Measurements from ENCODE around the gene AMPD2. TPM values are rescaled to one million over a fixed set of nuclear protein-coding genes. Genes with fewer than 3 reads are reported as not detected.

The AMPD2 gene
- total RNA-seq, 4 donors from 2014 or later: 48.3 to 158 (median 110) TPM

DNA sequence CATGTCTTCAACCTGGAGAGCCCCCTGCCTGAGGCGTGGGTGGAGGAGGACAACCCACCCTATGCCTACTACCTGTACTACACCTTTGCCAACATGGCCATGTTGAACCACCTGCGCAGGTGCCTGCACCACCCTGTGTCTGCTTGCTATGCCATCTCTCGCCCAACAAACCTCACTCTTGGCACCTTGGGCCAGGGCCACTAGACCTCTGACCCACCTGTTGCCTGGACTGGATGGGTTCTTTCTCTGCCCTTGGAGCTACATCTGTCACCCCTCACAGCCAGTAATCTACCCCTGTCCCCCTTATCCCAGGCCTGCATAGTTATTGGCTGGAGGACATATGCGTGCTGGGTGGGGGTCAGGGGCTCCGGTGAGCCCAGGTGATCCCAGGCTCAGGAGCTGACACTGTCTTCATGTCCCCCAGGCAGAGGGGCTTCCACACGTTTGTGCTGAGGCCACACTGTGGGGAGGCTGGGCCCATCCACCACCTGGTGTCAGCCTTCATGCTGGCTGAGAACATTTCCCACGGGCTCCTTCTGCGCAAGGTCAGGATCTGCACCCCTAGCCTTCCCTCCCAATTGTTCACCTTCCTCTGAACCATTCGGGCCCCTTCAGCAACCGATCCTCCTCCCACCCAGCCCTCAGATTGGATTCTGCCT, 9.9 kb downstream of the AMPD2 start:
- TF ChIP-seq POLR2A (IDR thresholded peaks at IDR 0.05): no peak
- TF ChIP-seq, protein P1, sequence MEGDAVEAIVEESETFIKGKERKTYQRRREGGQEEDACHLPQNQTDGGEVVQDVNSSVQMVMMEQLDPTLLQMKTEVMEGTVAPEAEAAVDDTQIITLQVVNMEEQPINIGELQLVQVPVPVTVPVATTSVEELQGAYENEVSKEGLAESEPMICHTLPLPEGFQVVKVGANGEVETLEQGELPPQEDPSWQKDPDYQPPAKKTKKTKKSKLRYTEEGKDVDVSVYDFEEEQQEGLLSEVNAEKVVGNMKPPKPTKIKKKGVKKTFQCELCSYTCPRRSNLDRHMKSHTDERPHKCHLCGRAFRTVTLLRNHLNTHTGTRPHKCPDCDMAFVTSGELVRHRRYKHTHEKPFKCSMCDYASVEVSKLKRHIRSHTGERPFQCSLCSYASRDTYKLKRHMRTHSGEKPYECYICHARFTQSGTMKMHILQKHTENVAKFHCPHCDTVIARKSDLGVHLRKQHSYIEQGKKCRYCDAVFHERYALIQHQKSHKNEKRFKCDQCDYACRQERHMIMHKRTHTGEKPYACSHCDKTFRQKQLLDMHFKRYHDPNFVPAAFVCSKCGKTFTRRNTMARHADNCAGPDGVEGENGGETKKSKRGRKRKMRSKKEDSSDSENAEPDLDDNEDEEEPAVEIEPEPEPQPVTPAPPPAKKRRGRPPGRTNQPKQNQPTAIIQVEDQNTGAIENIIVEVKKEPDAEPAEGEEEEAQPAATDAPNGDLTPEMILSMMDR (IDR thresholded peaks at IDR 0.05): no peak
- no peak for DNase-seq
- no peaks in the 10 kb centered on the region for H3K9me3 ChIP-seq
- H3K27me3 ChIP-seq: no peaks in the 10 kb centered on the region
- H3K27ac ChIP-seq: no peak overlapping the region
- peaks cover 0 to 56% (median 0%) of the 10 kb centered on the region in 3 donors for H3K36me3 ChIP-seq
- H3K4me1 ChIP-seq: peaks cover 0 to 27% (median 3%) of the 10 kb centered on the region in 4 donors
- H3K4me3 ChIP-seq: no peak overlapping the region

DNA sequence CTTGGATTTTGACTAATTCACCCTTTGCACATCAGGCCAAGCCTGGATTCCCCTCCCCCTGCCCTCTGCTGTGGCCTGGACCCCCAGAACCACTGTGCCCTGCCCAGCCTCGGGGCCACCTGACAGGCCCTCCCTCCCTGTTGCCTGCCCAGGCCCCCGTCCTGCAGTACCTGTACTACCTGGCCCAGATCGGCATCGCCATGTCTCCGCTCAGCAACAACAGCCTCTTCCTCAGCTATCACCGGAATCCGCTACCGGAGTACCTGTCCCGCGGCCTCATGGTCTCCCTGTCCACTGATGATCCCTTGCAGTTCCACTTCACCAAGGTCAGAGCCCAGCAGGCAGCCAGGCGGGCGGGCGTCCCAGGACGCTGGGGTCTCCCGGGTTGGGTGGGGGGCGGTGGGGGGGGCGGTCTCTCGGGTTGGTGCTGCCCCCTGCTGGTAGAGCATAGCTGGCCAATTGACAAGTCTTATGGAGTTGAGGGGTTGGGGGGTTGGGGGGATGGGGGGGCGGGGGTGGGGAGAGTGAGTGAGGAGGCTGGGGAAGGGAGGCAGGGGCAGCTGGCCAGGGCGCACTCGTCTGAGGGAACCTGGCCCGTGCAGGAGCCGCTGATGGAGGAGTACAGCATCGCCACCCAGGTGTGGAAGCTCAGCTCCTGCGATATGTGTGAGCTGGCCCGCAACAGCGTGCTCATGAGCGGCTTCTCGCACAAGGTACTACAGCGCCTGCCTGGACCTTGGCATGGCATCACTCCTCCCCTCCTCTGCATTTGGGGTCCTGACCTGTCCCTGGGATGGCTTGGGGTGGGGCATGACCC, 10.7 kb downstream of the AMPD2 start:
- Histone ChIP-seq H3K9me3 (no peaks in the 10 kb centered on the region), H3K4me3 (no peak overlapping the region), H3K36me3 (peaks cover 0 to 56% (median 0%) of the 10 kb centered on the region in 3 donors), H3K27ac (no peak overlapping the region), H3K27me3 (no peaks in the 10 kb centered on the region), H3K4me1 (peaks cover 0 to 20% (median 2%) of the 10 kb centered on the region in 4 donors)
- no peak for TF ChIP-seq POLR2A (IDR thresholded peaks at IDR 0.05)
- TF ChIP-seq, protein P1 (IDR thresholded peaks at IDR 0.05): peak in 2 of 6 experiments; percentile 50 to 54
- DNase-seq: peak in 2 of 3 donors; percentile 46 to 49

DNA sequence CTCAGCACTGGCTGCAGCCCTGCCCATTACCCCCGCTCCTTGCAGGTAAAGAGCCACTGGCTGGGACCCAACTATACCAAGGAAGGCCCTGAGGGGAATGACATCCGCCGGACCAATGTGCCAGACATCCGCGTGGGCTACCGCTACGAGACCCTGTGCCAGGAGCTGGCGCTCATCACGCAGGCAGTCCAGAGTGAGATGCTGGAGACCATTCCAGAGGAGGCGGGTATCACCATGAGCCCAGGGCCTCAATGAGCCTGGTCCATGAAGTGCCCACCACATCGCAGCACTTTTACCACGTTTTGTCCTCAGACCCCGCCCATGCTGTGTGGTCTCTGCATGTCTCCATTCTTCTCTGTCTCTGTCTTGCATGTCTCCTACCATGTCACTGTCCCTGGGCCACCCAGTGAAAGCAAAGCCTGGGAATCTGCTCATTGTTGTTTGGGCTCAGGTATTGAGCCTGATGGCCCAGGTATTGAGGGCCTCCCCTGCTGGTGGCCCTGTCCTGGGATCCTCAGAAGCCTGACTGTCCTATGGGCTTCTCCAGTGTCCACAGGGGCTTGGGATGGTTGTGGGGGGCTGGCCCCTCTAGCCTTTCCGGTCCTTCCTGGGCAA, 11.4 kb downstream of the AMPD2 start:
- Histone ChIP-seq H3K4me1 (peaks cover 0 to 22% (median 3%) of the 10 kb centered on the region in 4 donors), H3K4me3 (no peak overlapping the region), H3K27me3 (no peaks in the 10 kb centered on the region), H3K27ac (no peak overlapping the region), H3K9me3 (no peaks in the 10 kb centered on the region), H3K36me3 (peaks cover 0 to 55% (median 0%) of the 10 kb centered on the region in 3 donors)
- no peak for DNase-seq
- TF ChIP-seq, protein P1 (IDR thresholded peaks at IDR 0.05): no peak
- TF ChIP-seq POLR2A (IDR thresholded peaks at IDR 0.05): no peak

DNA sequence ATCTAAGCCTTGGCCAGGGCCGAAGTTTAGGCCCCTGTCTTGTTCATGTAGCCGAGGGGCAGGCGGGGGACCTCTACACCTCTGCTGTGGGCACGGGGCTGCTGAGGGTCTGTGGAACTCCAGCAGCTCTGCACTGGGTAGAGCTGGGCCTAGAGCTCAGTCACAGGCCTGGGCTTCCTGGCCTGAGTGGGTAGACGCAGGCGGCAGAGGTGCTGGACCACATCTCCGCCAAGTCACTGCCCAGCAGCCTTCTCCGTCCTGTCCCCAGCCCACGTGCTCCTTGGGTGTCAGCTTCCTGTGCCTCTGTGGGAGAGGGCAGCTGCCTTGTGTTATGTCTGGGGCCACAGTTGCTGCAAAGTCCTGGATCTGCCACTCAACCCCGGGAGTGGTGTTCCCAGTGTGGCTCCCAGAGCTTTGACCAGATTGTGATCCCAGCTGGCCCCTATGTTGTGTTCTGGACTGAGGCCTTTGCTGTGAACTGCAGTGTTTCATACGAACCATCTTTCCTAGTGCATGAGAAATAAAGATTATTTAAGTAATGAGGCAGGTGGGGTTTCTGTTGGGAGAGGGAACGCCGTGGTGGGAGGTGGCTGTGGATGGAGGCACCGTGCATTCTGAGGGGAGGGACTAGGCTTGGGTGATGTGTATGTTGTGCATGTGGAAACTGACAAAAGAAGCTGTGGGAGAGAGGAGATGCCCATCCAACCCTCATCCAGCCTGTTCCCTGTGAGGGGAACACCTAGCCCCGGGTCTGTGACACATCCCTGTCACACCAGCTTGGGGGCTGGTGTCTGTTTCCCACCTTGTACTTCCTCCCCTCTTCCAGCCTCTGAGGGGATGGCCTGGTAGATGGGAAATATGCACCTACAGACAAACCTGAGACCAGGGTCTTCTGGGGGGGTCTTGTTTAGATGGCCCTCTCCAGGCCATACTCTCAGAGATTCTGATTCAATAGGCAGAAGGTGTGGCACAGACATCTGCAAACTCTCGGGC, 12.2 kb downstream of the AMPD2 start:
- Histone ChIP-seq H3K36me3 (peaks cover 0 to 47% (median 0%) of the 10 kb centered on the region in 3 donors), H3K4me1 (peaks cover 0 to 30% (median 5%) of the 10 kb centered on the region in 4 donors), H3K4me3 (no peak overlapping the region), H3K27ac (no peak overlapping the region), H3K27me3 (no peaks in the 10 kb centered on the region), H3K9me3 (no peaks in the 10 kb centered on the region)
- DNase-seq: no peak
- TF ChIP-seq, protein P1 (IDR thresholded peaks at IDR 0.05): no peak
- TF ChIP-seq POLR2A (IDR thresholded peaks at IDR 0.05): no peak
